Embryonic facial prominence (tissue), 1 donor: ENCODE results near the gene SLC7A6OS.

ENCODE experiments used
- DNase-seq: peaks from one replicate; pipeline ENCODE4 v3.0.0-alpha.2; 2016; ENCODE audit errors: extremely low spot score

SLC7A6OS gene

GRCh38 chr16:68279726-68280558 lies 30.8 kb downstream of the SLC7A6OS start:
- DNase-seq, result no peak

- no peak for DNase-seq
These were observed 34.5 kb downstream of the SLC7A6OS start for GRCh38 chr16:68276223-68276622.

GRCh38 chr16:68275611-68276191 lies 35.0 kb downstream of the SLC7A6OS start:
- no peak for DNase-seq

GRCh38 chr16:68274441-68274840 lies 36.3 kb downstream of the SLC7A6OS start:
- DNase-seq, result no peak

GRCh38 chr16:68273896-68274295 lies 36.9 kb downstream of the SLC7A6OS start:
- DNase-seq, result no peak

- DNase-seq, result no peak
These were observed 37.3 kb downstream of the SLC7A6OS start for GRCh38 chr16:68273459-68273858.

- no peak for DNase-seq
These were observed 38.1 kb downstream of the SLC7A6OS start for GRCh38 chr16:68272507-68273209.

- no peak for DNase-seq
These were observed 40.4 kb downstream of the SLC7A6OS start for GRCh38 chr16:68270353-68270752.

- no peak for DNase-seq
These were observed 41.0 kb downstream of the SLC7A6OS start for GRCh38 chr16:68269793-68270192.

GRCh38 chr16:68267612-68268405 lies 42.9 kb downstream of the SLC7A6OS start:
- no peak for DNase-seq

- DNase-seq, result no peak
These were observed 45.4 kb downstream of the SLC7A6OS start for GRCh38 chr16:68265078-68265920.

- no peak for DNase-seq
These were observed 46.3 kb downstream of the SLC7A6OS start, which contains the start of gene SLC7A6 for GRCh38 chr16:68264128-68265077. SLC7A6 (plus strand) TSS chr16:68264526; CDS start chr16:68274727, 10,201 bp downstream.

GRCh38 chr16:68263559-68264127 lies 47.1 kb downstream of the SLC7A6OS start:
- no peak for DNase-seq

GRCh38 chr16:68259007-68259825 lies 51.5 kb downstream of the SLC7A6OS start:
- DNase-seq, result no peak

- DNase-seq, result no peak
These were observed 52.6 kb downstream of the SLC7A6OS start for GRCh38 chr16:68257906-68258800.

- DNase-seq, result no peak
These were observed 53.4 kb downstream of the SLC7A6OS start for GRCh38 chr16:68257251-68257905.

- no peak for DNase-seq
These were observed 55.0 kb downstream of the SLC7A6OS start for GRCh38 chr16:68255712-68256111.
